ENCODE results near the gene RFX3. TPM values are rescaled to one million over a fixed set of nuclear protein-coding genes. Genes with fewer than 3 reads are reported as not detected.

Gene RFX3
- total and polyA plus RNA-seq, 2 of the 13 experiments (the other 11 are each of a cell fraction or from before 2014, with no cell fraction given) = 2.7 to 5.3 TPM

GRCh38 chr9:3177146-3177761 lies 348.5 kb downstream of the RFX3 start (continued):
- TF ChIP-seq ZNF772 (CRISPR knock-in tag; IDR thresholded peaks at IDR 0.05) = no peak
- no peak for TF ChIP-seq ZSCAN22 (CRISPR knock-in tag; IDR thresholded peaks at IDR 0.05)
- no peak for TF ChIP-seq ZNF501 (CRISPR knock-in tag; IDR thresholded peaks at IDR 0.05)
- peak; percentile 46; the same call in 1 of the 2 replicates for TF ChIP-seq MAZ (IDR thresholded peaks at IDR 0.05; ENCODE audit: borderline replicate concordance, low read depth, low read length)
- TF ChIP-seq MAZ (CRISPR knock-in tag; IDR thresholded peaks at IDR 0.05; ENCODE audit: low read depth) = no peak
- no peak for TF ChIP-seq SP4 (CRISPR knock-in tag; IDR thresholded peaks at IDR 0.05)
- TF ChIP-seq ZNF816 (CRISPR knock-in tag; IDR thresholded peaks at IDR 0.05; ENCODE audit: borderline replicate concordance) = no peak
- no peak for TF ChIP-seq ZFP82 (CRISPR knock-in tag; IDR thresholded peaks at IDR 0.05; ENCODE audit: borderline replicate concordance)
- TF ChIP-seq, protein P1, sequence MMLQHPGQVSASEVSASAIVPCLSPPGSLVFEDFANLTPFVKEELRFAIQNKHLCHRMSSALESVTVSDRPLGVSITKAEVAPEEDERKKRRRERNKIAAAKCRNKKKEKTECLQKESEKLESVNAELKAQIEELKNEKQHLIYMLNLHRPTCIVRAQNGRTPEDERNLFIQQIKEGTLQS (CRISPR knock-in tag; IDR thresholded peaks at IDR 0.05) = no peak
- no peak for TF ChIP-seq ZC3H13 (CRISPR knock-in tag; IDR thresholded peaks at IDR 0.05)
- no peak for TF ChIP-seq ZNF33A (CRISPR knock-in tag; IDR thresholded peaks at IDR 0.05; ENCODE audit: borderline replicate concordance)
- TF ChIP-seq SNAPC2 (CRISPR knock-in tag; IDR thresholded peaks at IDR 0.05) = no peak
- TF ChIP-seq FOXA1 (IDR thresholded peaks at IDR 0.05) = no peak
- peak; percentile 91 for TF ChIP-seq FOXA1 (CRISPR knock-in tag; IDR thresholded peaks at IDR 0.05)
- TF ChIP-seq, protein P2, sequence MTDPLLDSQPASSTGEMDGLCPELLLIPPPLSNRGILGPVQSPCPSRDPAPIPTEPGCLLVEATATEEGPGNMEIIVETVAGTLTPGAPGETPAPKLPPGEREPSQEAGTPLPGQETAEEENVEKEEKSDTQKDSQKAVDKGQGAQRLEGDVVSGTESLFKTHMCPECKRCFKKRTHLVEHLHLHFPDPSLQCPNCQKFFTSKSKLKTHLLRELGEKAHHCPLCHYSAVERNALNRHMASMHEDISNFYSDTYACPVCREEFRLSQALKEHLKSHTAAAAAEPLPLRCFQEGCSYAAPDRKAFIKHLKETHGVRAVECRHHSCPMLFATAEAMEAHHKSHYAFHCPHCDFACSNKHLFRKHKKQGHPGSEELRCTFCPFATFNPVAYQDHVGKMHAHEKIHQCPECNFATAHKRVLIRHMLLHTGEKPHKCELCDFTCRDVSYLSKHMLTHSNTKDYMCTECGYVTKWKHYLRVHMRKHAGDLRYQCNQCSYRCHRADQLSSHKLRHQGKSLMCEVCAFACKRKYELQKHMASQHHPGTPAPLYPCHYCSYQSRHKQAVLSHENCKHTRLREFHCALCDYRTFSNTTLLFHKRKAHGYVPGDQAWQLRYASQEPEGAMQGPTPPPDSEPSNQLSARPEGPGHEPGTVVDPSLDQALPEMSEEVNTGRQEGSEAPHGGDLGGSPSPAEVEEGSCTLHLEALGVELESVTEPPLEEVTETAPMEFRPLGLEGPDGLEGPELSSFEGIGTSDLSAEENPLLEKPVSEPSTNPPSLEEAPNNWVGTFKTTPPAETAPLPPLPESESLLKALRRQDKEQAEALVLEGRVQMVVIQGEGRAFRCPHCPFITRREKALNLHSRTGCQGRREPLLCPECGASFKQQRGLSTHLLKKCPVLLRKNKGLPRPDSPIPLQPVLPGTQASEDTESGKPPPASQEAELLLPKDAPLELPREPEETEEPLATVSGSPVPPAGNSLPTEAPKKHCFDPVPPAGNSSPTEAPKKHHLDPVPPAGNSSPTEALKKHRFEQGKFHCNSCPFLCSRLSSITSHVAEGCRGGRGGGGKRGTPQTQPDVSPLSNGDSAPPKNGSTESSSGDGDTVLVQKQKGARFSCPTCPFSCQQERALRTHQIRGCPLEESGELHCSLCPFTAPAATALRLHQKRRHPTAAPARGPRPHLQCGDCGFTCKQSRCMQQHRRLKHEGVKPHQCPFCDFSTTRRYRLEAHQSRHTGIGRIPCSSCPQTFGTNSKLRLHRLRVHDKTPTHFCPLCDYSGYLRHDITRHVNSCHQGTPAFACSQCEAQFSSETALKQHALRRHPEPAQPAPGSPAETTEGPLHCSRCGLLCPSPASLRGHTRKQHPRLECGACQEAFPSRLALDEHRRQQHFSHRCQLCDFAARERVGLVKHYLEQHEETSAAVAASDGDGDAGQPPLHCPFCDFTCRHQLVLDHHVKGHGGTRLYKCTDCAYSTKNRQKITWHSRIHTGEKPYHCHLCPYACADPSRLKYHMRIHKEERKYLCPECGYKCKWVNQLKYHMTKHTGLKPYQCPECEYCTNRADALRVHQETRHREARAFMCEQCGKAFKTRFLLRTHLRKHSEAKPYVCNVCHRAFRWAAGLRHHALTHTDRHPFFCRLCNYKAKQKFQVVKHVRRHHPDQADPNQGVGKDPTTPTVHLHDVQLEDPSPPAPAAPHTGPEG (CRISPR knock-in tag; IDR thresholded peaks at IDR 0.05) = no peak
- no peak for TF ChIP-seq ZSCAN29 (CRISPR knock-in tag; conservative IDR thresholded peaks at IDR 0.05)
- no peak for TF ChIP-seq ZNF557 (CRISPR knock-in tag; IDR thresholded peaks at IDR 0.05)
- TF ChIP-seq ZBTB20 (CRISPR knock-in tag; IDR thresholded peaks at IDR 0.05; ENCODE audit: borderline replicate concordance, low read depth) = no peak
- no peak; the same call in 1 of the 2 replicates for TF ChIP-seq ZSCAN25 (CRISPR knock-in tag; IDR thresholded peaks at IDR 0.05)
- no peak for TF ChIP-seq ZNF317 (CRISPR knock-in tag; IDR thresholded peaks at IDR 0.05)
- TF ChIP-seq CENPT (CRISPR knock-in tag; IDR thresholded peaks at IDR 0.05; ENCODE audit: low read depth) = no peak
- no peak for TF ChIP-seq KLF9 (CRISPR knock-in tag; IDR thresholded peaks at IDR 0.05; ENCODE audit: low read depth)
- TF ChIP-seq ZEB1 (IDR thresholded peaks at IDR 0.05; ENCODE audit: insufficient replicate concordance, low read depth) = no peak
- no peak for TF ChIP-seq EED (CRISPR knock-in tag; IDR thresholded peaks at IDR 0.05)
- TF ChIP-seq CHD4 (IDR thresholded peaks at IDR 0.05; ENCODE audit: borderline replicate concordance, low read length) = no peak
- TF ChIP-seq THYN1 (CRISPR knock-in tag; IDR thresholded peaks at IDR 0.05; ENCODE audit: borderline replicate concordance, low read depth) = no peak

Measured in HepG2 (cell line).